ENCODE data around the gene LYZL4.

The LYZL4 gene

DNA sequence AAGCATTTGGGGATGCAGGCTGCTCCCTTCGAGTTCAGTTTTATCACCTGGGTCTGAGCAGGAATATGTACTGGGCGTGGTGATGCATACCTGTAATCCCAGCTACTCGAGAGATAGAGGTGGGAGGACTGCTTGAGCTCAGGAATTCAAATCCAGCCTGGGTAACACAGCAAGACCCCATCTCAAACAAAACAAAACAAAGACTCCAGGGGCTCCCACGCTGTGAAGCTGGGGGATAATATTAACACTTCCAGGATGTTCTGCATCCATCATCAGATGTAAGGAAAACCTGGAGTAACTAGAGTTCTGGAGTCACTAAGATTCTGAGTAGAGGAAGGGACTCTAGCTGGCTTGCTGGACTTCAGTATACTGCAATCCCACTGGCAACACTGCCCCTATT is 40.6 kb downstream of the LYZL4 start:
- DNase-seq: no peak

DNA sequence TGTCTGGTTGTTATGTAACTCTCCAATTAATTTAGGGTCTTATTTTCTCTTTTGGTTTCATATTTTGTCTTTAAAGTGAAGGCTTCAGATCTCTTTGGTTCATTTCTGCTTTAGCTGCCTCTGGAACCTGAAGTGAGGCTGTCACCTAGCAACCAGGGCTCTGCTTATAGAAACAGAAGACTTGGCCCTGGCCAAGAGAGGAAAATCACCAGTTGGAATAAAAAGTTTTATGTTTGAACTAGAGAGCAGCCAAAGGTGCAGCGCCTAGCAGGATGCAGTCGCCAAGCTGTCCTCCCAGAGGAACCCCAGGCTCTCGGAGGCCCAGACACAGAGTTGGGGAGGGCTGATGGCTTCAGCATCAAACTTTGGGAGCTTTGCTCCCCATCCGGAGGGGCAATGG is 41.1 kb downstream of the LYZL4 start:
- DNase-seq: no peak

DNA sequence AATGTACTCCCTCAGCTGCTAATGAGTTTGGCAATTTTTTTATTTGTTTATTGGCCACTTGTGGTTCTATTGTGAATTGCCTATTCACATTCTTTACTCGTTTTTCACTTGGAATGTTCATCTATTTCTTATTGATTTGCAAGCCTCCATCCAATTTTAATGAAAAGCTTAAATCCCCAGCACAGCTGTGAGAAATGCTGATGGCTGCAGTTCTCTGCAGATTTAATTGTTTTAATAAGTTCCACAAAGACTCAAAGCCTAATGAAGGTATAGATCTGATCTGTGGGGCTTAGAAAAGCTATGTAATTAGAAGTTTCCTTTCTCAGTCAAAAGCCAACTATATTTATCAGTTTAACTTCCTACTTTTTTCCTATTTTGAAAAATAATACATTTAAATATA is 41.5 kb downstream of the LYZL4 start:
- no peak for DNase-seq

DNA sequence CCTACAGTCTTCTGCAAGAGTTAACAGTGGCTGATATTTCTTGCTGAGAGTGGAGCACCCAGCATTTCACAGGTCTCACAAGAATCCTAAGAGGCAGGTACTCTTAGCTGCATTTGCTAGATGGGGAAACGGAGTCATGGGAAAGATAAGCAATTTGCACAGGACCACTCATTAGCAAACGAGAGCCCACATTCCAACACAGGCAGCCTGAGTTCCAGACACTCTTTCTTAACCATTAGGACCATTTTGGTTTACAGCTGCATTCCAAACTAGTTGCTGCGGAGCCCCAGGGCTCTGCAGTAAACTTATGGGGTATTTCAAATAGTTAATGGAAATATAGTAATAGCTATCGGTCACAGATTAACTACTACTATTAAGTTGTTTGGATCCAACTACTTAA is 42.5 kb downstream of the LYZL4 start:
- no peak for DNase-seq

DNA sequence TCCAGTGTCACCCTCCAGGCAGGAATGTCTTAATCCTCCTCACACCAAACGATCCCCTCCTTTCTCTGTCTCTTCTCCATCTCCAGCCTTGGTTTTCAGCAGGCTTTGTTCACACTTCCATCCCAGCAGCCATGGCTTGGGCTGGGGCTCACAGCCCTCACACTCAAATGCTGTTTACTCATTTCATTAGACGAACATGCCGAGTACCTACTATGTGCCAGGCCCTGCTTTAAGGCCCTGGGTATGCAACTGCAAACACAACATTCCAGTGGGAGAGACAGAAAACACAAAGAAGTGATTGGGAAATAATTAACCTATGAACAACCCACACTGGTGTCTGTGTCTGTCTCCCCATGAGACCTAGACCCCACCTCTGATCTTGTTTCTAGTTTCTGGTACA is 43.9 kb downstream of the LYZL4 start:
- no peak for DNase-seq

DNA sequence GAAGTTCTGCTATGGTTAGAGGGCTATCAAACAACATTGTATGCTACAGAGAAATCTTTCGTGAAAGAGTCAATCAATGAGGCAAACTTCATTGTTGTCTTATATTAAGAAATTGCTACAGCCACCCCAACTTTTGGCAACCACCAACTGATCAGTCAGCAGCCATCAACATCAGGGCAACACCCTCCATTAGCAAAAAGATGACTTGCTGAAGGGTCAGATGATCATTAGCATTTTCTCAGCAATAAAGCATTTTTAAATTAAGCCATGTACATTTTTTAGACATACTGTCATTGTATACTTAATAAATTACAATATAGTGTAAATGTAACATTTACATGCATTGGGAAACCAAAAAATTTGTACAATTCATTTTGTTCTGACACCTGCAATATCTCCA is 53.1 kb downstream of the LYZL4 start:
- no peak for DNase-seq

DNA sequence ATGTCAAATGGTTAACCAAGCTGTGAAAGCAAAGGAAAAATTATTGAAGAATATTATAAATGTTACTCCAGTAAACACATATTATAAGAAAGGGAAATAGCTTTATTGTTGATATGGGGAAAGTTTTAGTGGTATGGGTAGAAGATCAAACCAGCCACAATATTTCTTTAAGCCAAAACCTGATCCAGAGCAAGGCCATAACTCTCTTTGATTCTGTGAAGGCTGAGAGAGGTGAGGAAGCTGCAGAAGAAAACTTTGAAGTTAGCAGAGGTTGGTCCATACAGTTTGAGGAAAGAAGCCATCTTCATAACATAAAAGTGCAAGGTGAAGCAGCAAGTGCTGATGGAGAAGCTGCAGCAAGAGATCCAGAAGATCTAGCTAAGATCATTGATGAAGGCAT is 54.8 kb downstream of the LYZL4 start:
- DNase-seq: no peak

DNA sequence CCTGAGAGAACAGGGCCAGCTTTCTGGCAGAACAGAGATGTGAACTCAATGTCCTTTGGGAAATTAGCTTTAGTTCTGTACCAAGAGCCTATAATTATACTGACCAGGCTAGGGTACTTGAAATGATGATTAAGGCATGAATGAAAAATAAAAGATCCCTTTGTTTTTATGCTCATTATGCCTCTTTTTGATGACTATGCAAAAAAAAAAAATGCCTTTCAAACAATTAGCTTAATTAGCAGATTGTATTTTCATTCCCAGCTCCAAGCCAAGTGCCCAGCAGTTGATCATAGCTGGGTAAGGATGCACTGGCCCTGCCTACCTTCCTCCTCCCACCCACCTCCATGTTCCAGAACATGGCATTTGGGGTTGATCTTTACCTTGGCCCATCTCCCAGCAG is 56.8 kb downstream of the LYZL4 start:
- no peak for DNase-seq

DNA sequence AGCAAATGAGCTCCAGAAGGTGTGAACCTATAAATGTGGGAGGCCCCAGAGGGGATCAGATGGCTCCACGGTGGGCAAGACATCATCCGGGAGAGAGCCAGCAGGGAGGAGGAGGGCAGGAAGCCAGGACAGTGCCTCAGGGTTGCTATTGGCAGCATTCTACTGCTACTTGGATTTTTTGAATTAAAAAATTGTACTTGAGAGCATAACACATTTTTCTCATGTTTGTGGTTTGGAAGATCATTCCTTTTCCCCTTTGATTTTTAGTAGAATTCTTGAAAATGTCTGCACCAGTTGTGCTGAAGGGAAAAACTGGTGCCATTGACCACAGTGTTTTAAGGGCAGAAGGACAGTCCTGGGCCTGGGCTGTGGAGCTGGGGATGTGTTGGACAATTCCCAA is 59.2 kb downstream of the LYZL4 start:
- DNase-seq: no peak

DNA sequence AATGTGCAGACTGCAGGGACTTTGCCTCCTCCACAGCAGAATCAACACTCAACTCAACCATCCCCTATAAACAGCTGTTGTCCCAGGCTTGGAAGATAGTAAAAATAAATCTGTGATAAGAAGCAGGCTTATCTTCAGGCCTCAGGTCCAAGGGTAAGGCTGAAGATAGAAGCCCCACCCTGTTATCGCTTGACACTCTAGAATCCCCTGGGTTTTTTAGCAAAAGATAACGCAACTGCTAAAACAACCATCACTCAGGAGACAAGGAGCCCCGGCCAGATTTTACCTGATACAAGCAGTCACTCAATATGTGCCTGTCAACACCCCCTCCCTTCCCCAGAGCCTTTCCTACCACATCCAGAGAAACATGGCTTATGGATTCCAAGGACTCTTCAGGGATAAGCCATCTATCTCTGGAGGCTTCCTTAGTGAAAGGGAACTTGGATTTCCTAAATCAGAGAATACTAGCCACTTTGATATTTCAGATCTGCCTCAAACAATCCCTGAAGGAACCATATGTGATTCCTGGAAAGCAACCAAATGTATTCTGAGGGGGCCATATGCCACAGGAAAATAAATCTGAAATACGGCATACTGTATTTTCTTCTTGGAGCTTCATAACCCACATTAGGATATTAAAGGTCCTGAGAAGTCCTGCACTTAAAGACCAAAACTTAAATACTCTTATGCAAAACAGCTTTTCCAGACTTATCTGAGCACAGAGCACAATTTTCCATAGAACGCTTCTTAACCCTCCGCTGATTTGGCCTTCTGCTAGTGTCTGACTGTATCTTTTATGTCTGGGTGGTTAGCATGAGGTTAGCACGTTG is 60.4 kb downstream of the LYZL4 start:
- no peak for DNase-seq

DNA sequence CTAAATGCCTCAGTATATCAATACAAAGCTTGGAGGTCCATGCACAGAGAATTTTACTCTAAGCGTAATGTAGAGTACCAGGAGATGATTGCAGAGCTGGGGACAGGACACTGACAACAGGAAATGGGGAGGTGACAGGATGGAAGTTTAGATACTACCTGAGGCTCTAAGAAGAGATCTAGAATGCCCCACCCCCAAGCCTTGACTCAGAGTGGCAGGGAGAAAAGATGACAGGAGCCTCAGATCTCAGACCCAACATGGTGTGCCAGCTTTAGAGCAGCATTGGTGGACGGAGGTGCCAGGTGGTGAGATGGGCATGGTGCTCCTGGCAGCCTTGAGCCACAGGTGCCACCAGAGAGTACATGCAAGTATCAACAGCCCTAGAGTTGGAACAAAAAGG is 62.5 kb downstream of the LYZL4 start:
- no peak for DNase-seq
